ENCODE measurements around the gene METTL8.

GRCh38 chr2:171393487-171393886 is 40.3 kb downstream of the METTL8 start:
- TF ChIP-seq EZH2phosphoT487 (IDR thresholded peaks at IDR 0.05; ENCODE audit: low read length) (no peak), CTCF (IDR thresholded peaks at IDR 0.05; ENCODE audit: low read length) (no peak), EZH2 (optimal IDR thresholded peaks at IDR 0.05; ENCODE audit: low read depth, low read length) (no peak)

Data from MM.1S (cell line).